OCI-M2 (cell line): ENCODE data around the gene UBL3.

Experiments used
- DNase-seq: peaks from one replicate; lab custom pipeline; 2025; ENCODE audit not compliant: unreplicated experiment; lab: John Stamatoyannopoulos, UW

UBL3 gene

GRCh38 chr13:29858231-29858630 lies 7.8 kb upstream of the UBL3 start:
- DNase-seq = no peak

DNA sequence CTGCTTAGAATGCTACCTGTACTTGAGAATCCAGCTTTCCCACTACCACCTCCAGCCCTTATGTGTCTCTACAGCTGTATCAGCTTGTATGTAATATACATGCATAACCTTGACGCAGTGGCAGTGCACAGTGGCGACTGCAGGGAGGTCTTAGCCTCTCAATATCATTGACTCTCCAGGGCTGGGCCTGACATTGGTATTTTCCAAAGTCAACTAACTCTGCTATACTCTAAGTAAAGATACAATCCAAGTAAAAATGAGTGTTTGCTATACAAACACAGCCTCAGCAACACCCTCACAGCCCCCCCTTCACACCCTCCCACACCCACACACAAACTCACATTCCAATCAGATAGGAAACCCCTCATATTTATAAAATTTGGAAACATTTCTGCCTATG lies 6.7 kb upstream of the UBL3 start:
- DNase-seq = no peak

GRCh38 chr13:29856426-29856825 lies 6.0 kb upstream of the UBL3 start:
- DNase-seq = no peak

DNA sequence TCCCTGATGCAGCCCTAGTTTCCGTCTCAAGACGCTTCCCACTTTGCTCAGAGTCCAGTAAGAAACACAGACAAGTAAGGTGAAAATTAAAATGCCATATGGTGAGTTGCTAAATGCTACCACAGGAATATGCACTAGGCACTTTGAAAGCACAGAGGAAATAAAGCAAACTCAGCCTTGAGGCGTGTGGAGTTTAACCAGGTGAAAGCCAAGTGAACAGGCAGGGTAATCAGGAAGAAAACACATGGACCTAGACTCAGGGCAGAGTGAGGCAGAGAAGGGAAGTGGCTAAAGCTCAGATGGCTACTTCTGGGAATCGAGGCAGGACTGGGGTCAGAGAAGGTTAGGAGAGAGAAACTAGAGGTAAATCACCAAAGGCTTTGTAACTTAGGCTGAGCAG lies 5.4 kb upstream of the UBL3 start:
- DNase-seq = no peak

GRCh38 chr13:29855009-29855408 lies 4.6 kb upstream of the UBL3 start:
- no peak for DNase-seq

- DNase-seq = no peak
These were observed 2.7 kb upstream of the UBL3 start for GRCh38 chr13:29853131-29853530.

DNA sequence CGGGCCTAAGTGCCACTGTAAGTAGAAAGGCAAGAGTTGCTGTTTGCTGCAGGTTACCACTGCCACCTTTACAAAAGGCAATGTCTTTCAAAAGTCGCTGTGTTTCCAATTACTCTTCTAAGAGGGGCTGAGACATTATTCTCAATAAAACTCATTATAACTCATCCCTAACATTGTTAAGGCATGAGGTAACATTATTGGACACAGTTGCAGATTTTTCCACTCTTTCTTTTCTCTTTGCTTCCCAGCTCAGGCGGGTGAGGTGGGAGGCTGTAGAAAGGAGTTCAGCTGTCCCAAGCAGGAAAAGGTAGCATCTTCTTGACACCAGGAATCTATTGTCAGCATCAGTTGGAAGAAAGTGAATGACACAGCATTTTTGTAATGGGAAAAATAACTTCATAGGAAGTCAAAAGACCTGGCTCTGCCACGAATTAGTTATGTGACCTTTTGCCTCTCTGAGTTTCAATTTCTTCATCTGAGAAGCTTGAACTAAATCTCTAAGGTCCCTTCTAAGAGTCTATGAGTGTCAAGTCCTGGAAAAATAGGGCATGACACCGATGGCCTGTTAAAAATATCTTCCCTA lies 2.1 kb upstream of the UBL3 start:
- DNase-seq = no peak

- no peak for DNase-seq
These were observed 645 bp downstream of the UBL3 start for GRCh38 chr13:29849731-29850212.

GRCh38 chr13:29849071-29849631 lies 1.3 kb downstream of the UBL3 start:
- no peak for DNase-seq

- DNase-seq = no peak
These were observed 2.9 kb downstream of the UBL3 start for GRCh38 chr13:29847501-29847983.

GRCh38 chr13:29846475-29847256 lies 3.8 kb downstream of the UBL3 start:
- DNase-seq = no peak

DNA sequence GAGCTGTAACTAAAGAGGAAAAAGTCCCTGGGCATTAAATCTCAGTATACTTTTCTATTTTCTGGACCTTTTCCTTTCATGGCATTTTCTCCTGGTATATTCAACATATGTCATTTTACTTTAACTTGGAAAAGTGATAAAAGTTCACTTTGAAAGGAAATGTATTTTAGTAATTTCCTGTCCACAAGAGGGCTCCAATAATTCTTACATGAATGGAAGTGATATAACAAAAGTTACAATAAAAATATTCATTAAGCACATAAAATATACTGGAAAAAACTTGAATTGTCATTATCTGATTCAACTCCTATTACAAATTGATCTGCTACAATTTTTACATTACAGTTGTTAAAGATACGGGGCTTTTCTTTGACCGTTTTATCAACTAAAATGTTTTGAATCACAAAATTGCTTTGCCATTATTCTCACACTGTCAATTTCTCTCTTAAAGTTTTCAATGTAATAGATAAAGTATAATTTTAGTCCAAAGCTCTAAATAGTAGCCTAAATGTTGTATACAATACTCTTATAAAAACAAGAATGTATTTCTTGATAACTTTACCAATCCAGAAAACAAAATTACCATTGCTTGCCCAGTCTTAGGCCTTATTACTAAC lies 4.9 kb downstream of the UBL3 start:
- DNase-seq = no peak

DNA sequence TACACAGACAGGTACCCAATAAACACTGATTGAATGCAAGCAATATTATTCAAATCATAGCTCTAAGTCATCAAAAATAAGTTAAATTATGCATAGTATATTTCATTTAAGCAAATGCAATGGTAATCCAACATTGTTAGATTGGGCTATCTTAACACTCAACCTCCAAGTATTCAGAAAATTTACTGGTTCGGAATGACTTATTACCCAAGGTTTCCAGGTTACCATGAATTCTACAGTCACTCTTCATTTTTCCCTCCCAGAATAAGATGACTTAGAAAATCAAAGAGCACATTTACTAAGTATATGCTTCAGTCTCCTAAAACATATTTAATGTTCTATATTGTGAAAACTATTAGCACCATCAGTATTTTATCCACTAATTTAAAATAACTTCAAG lies 6.0 kb downstream of the UBL3 start:
- DNase-seq = no peak

DNA sequence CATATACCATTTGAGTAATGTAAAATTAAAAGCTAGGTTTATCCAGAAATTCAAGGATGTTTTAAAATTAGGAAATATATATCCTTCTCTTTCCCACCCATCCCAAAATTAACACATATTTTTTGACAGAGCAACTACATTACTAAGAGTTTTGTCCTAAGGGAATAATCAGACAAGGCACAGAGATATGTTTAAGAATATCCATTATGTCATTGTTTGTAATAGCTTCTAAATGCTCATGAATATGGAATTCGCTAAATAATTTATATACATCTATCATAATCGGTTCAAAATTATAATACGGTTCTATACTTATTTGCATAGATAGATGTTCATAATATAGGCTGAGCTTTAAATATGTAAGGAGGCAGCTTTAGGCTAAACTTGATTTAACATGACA lies 9.8 kb downstream of the UBL3 start:
- no peak for DNase-seq

DNA sequence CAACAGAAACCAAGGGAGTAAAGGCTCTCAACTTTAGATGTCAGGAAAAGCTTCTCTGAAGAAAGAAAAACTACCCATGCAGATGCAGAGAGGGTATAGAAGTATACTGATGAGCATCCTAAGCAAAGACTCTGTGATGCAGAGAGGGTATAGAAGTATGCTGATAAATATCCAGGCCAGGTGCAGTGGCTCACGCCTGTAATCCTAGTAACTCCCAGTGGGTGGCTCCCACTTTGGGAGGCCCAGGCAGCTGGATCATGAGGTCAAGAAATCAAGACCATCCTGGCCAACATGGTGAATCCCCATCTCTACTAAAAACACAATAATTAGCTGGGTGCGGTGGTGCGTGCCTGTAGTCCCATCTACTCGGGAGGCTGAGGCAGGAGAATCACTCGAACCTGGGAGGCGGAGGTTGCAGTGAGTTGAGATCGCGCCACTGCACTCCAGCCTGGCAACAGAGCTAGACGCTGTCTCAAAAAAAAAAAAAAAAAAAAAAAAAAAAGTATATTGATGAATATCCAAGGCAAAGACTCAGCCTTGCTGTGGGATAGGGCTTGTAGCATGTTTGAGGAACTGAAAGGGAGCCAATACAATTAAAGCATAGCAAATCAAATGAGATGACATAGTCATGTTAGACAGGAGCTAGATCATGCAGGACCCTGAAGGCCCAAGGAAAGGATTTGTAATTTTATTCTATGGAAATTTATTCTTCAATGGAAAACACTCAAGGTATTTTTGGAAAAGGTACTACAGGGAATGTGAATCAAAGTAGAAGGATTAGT lies 14.9 kb downstream of the UBL3 start:
- no peak for DNase-seq

DNA sequence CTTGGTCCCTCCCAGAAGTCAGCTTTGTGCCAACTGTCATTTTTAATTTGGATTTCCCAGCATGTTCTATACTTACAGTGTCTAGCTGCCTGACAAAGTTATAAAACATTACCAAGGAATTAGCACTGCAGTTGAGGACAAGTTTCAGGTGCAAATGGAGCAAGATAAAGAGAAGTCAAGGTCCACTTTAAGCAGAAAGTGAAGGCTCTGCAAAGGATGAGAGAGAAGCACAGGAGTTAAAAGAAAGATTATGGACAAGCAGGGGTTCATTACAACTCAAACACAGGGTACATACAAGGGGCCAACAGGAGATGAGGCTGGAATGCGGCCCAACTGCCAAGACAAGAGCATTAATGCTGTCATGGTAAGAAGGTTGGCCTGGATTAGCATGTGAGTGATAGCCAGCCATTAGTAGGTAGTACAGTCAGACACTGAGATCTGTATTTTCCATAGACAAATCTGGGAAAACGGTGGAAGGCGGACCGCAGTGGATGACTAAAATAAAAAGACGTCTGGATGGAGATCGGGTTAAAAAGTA lies 17.6 kb downstream of the UBL3 start:
- no peak for DNase-seq

- DNase-seq = no peak
These were observed 20.4 kb downstream of the UBL3 start for GRCh38 chr13:29830000-29830399.

DNA sequence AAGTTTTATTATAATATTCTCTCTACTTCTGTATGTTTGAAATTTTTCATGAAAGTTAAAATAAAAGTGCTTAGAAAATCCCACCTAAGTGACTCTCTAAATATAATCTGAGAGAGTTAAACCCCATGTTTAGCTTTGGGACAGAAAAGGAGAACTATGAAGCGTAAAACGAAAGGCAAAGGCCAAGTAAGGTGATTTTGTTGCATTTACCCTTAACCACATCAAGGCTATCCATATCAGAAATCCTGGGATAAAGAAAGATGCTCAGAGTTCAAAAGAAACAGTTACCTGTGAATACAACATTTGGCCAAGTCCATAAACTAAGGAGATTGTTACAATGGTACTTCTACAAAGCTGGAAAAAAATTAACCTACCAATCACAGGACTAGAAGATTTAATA lies 31.3 kb downstream of the UBL3 start:
- DNase-seq = no peak

- no peak for DNase-seq
These were observed 32.6 kb downstream of the UBL3 start for GRCh38 chr13:29817604-29818378.

DNA sequence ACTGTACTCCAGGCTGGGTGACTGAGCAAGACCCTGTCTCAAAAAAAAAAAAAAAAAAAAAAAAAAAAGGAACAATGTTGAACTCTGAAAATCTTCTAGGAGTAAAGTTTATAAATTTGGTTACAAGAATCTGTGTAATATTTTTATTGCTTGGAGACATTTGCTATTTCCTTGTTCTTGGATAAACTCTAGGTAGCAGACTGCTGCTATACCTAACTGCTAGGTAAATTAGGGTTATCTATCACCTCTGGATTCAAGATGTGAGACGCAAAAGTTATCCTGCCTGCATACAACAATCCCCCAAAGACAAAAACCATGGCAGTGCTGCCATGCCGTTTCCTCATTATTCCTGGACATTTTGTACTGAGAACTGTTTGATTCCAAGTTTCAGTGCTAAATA lies 33.7 kb downstream of the UBL3 start:
- no peak for DNase-seq
